SHP77 (cell line): ENCODE results near the gene ZC3H7A.
"Not testable (repeated sequence)": the region's sequence is repeated elsewhere in the genome, so short reads cannot be mapped to it uniquely, and the experiment has no call there.

Experiments used
- DNase-seq, 2 experiments: peaks; one replicate each; lab custom pipeline; 2025; lab: John Stamatoyannopoulos, UW

Gene ZC3H7A

DNA sequence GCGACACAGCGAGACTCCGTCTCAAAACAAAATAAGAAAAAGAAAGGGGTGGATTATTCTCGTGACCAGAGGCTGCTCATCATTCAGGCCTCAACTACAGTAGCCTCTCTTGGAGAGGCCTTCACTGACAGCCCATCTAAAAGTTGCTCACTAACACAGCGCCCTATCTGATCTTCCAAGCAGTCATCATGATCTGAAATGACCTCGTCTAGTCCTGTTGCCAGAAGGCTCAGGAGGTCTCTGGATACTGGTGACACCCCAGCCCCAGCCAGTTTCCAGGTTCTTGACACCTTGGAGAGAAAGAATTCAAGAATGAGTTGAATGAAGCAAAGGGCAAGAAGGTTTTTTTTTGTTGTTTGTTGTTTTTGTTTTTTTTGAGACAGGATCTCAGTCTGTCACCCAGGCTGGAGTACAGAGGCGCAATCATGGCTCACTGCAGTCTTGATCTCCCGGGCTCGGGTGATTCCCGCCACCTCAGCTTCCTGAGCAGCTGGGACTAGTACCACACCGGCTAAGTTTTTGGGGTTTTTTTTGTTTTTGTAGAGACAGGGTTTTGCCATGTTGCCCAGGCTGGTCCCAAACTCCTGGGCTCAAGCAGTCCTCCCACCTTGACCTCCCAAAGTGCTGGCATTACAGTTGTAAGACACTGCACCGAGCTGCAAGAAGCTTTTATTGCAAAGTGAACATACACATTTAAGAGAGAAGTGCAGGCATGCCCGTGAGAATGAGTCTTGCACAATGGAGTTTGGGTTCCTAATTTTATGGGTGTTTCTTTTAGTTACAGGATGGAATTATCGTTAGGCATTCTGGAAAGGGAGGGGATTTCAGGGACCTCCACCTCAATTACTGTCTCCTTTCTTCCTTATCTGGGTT, 2.7 kb upstream of the ZC3H7A start:
- DNase-seq: no peak

DNA sequence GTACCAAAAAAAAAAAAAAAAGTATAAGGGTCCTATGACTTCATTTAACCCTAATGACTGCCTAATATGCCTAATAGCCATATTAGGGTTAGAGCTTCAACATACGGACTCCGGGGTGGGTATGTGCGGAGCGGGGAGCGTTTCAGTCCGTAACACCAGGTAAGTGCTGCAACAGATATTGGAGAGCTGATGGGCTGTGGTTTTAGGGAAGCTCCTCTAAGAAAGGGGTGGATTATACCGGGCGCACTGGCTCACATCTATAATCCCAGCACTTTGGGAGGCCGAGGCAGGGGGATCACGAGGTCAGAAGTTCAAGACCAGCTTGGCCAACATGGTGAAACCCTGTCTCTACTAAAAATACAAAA, 1.9 kb upstream of the ZC3H7A start:
- no peak for DNase-seq

DNA sequence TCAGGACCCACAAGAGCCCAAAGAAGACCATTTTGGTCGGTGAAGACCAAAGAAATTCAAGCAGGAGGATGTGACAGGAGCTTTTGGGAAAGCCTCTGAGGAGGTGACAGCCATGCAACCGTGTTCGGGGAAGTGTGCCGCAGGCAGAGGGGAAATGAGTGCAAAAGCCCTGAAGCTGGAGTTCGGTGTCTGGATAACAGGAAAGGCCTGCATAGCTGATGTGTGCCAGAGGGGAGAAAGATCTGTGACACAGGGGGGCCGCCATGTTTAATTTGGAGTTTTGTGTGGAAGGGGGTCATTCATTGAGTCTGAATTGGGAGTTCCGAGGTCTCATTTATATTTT, 870 bp upstream of the ZC3H7A start:
- DNase-seq: no peak

DNA sequence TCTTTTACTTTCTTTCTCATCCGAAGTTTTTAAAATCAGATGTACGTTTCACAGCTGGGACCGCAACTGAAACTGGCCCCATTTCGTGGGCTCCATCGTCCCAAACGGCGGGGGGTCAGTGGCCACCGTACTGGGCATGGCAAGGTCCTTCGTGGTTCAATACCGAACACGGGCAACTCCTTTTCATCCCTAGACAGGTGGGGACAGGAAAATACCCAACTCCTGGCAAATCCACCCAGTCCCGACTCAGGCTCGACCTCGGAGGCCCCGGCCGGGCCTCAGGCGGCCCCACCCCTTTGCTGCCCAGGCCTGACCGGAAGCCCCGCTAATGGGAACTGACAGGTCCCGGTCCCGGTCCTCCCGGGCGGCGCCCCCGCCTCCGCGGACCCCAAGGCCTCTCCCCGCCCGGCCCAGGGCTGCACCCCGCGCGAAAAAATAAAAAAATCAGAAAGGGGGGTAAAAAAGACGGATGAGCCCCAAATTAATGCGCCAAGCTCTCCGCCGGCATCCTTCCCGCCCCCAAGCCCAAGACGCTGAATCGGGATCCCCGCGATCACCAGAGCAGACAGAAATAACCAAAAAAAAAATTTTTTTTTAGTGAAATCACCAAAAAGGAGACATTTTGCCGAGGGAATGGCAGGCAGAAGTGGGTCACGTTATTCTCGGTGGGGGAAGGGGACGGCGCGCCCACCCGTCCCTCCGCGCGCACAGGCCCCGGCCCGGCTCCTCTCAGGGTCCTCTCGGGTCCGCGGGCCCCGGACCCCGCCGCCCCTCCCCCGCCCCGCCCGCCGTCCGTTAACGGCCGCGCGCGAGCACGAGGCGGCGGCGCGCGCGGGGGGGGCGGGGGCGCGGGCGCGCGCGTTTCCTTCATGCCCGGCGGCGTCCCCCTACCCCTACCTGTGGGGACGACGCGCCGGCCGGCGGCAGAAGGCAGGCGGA, 562 bp downstream of the ZC3H7A start:
- peak in 1 of 2 experiments; percentile 14 for DNase-seq

DNA sequence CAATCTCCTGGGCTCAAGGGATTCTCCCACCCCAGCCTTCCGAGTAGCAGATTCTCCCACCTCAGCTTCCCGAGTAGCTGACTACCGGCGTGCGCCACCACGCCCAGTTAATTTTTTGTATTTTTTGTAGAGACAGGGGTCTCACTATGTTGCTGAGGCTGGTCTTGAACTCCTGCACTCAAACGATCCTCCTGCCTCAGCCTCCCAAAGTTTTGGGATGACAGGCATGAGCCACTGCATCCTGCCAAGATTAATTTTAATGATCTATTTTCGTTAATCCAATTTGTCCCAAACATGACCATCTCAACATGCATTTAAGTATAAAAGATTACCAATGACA, 1.2 kb downstream of the ZC3H7A start:
- DNase-seq: no peak

DNA sequence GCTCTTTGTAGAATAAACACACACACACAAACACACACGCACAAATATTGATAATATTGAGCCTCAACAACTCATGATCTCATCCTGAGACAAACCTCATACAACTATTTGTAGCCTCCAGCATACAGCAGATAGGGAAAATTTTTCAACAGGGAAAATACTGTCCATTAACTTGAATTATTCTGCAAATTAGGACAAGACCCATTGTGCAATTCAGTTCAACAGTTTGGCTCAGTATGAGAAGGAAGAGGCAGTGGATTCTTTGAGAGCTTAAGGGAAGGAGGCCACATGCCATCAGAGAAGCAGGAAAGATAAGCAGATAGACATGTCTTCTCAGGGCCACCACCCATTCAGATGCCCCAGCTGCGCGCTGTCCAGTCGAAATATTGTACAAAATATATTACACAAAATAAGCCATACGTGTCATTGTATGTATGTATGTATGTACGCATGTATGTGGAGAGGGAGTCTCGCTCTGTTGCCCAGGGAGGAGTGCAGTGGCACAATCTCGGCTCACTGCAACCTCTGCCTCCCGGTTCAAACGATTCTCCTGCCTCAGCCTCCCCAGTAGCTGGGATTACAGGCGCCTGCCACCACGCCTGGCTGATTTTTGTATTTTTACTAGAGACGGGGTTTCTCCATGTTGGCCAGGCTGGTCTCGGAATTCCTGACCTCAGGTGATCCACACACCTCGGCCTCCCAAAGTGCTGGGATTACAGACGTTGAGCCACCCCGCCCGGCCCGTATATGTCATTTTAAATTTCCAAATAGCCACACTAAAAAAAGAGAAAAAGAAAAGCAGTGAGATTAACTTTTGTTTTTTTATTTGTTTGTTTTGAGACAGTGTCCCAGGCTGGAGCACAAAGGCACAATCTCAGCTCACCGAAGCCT, 1.8 kb downstream of the ZC3H7A start:
- no peak for DNase-seq

DNA sequence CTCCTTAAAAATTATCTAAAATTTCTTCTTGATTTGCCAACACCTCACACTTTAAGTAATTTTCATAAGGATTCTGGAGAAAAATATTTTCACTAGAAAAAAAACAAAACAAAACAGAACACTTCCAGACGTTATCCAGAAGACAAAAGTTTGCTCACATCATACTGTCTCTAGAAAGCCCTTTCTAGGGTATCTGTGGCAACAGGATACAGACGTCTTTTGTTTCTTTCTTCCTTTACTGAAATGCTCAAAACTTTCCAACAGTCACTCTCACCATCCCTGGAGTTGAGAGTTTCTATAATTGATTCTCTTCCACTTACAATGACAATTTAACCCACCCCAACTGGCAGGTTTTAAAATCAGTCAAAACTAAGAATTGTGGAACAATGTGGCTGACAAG, 2.6 kb downstream of the ZC3H7A start:
- no peak for DNase-seq

DNA sequence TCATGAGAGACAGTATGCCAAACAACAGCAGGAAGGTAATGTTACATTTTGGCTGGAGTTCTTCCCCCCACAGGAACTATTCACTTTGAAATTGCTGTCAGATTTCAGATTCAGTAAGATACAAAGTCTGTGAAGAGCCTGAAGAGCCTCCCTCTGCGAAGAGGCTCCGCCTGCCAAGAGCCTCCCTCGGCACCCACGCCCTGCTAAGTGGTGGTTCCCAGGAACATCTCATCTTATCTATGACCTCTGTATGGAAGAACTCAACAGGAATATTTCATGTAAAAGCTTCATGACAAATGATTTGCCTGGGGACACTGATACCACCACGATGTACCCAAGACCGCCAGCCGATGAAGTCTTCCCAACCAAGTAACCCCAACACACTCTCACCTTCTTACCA, 3.2 kb downstream of the ZC3H7A start:
- DNase-seq: no peak

DNA sequence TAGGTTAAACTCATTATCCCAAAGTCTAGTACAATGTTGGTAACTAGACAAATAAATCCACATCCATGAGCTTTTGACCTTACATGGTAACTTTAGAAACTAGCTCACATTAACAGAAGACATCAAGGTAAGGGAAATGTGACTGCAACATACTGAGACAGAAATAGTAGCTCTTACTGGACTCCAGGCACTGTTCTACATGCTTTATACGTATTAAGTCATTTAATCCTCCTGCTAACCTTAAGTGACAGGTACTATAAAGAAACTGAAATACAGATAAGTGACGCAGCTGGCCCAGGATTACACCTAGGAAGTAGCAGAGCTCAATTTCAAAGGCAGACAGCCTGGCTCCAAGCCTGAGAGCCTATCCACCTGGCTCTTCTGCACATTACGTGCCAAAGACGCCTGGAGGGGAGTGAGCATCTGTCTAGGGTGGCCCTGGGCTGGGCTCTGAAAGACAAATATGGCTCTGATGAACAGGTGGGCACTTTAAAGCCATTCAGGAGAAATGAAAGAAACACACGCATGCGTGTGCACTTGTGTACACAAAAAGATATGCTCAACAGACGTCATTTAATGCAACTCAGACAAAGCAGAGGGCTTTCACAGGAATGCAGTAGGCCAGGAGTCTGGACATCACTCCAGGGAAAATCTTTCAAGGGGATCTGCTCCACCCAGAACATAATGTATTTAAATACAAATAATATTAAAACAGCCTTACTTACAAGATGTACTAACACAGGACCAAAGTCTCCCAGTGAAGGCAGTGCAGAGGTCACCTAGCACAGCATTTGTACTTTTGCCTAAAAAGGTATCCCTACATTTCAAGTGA, 4.4 kb downstream of the ZC3H7A start:
- DNase-seq: peak; percentile 98 to 99

DNA sequence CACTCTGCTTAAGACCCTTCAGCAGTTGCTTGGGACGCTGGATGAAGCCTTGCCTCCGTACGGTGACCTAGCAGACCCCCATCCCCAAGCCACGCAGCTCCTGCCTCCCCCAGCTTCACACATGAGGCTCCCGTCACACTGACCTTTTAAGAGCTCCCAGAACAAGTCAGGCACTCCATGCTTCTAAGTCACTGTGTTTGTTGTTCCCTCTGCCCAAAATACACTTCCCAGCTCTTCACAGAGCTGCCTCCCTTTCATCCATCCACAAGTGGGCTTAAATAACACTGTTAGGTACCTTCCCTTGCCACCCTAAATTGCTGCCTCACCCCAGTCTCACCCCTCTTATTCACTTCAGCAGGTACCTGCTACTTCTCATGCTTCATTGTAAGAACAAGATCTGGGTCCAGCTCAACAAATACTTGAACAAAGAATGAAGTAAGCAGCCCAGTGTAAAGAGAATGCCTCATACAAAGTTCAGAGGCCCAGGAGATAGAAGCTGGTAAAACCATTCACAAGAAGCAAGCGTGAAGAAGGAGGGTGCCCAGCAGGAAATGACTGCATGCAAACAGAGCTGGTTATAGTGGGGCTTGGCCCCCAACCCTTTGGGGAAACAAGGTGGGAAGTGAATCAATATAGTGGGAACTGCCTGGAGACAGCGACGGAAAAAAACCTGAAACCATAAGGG, 5.8 kb downstream of the ZC3H7A start:
- DNase-seq: peak in 1 of 2 experiments; percentile 35

DNA sequence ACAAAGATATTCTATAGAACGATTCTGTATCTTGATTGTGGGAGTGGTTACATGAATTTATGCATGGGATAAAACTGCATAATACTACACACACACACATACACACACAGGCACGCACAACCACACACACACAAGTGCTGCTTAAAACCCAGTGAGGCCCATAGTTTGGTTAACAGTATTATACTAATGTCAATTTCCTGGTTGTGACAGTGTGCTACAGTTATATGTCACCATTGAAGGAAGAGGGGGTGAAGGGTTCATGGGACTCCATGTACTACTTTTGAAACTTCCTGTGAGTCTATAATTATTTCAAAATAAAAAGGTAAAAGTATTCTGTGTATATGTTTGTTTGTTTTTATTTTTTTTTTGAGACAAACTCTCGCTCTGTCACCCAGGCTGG, 8.1 kb downstream of the ZC3H7A start:
- no peak for DNase-seq

DNA sequence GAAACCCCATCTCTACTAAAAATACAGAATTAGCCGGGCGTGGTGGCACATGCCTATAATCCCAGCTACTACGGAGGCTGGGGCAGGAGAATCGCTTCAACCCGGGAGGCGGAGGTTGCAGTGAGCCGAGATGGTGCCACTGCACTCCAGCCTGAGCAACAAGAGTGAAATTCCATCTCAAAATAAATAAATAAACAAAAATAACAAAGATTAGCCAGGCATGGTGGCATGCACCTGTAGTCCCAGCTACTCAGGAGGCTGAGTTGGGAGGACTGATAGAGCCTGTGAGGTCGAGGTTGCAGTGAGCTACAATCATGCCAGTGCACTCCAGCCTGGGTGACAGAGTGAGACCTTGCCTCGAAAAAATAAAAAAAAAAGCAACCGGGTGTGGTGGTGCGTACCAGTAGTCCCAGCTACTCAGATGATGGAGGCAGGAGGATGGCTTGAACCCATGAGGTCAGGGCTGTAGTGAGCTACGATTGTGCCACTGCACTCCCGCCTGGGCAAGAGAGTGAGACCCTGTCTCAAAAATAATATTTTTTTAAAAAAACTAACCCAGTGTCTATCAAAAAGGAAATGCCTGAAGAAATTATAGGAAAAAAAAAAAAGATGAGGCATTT, 12.0 kb downstream of the ZC3H7A start:
- not testable (repeated sequence) for DNase-seq

DNA sequence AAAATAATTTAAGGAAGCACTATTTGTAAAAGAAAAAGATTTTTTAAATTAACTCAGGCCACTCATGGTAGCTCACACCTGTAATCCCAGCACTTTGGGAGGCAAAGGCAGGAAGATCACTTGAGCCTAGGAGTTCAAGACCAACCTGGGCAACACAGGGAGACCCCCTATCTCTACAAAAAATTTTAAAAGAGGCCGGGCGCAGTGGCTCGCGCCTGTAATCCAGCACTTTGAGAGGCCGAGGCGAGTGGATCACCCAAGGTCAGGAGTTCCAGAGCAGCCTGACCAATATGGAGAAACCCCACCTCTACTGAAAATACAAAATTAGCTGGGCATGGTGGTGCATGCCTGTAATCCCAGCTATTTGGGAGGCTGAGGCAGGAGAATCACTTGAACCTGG, 12.7 kb downstream of the ZC3H7A start:
- not testable (repeated sequence) for DNase-seq

DNA sequence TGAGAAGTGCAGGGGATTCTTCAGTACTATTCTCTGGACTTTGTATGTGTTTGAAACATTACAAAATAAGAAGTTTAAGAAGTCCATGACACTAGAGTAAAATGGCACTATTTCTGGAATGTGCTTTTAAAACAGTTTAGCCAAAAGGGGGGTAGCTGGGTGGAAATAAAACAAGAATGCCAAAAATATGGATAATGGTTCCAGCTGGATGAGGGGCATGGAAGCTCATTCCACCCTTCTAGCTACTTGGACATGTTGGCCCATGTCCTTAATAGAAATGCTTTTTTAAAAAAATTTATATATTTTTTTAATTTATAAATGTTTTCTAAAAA, 13.1 kb downstream of the ZC3H7A start:
- no peak for DNase-seq

DNA sequence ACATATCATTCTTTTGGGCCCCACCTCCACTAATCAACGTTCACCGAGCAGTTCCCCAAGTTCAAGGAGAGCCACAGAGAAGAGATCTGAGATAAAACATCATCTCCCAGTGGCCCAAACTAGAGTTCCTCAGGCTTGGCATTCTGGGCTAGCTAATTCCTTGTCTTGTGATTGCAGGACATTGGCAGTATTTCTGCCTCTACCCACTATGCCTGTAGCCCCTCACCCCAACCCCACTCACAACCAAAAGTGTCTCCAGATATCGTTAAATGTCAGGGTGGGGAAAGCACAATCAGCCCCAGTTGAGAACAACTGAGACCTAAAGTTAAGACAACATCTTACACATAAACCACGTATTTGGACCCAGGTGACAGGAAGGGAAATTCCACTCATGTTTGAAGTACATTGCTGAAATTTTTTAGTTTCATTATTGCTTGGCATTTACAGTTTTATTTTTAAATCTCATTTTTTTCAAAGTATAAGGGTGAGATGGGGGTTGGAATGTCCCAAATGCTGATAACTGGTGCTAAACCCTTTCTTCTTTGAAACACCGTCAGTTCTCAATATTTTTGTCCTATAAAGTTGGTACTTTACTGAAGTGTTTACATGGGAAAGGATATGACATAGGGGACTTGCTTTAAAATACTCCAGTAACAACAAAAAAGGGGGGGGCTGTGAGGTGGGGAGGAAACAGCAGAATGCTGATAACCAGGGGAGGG, 13.6 kb downstream of the ZC3H7A start:
- DNase-seq: no peak

DNA sequence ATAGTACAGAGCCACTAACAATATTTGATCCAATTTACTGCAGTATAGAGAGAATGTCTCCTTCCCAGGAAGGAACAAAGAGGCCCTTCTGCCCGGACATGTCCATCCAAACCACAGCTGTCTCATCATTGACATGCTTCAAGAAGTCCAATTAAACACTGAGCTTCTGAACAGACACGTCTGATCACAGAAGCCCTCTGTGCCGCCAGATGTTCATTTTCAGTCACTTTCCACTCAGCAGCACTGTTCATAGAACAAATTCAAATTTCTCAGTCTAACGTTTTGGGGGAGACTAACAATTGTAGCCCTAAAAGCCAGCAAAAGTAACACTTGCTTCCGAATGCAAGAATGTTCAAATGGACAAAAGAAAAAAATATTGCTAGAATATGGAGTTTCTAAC, 15.3 kb downstream of the ZC3H7A start:
- DNase-seq: peak; percentile 41 to 56

DNA sequence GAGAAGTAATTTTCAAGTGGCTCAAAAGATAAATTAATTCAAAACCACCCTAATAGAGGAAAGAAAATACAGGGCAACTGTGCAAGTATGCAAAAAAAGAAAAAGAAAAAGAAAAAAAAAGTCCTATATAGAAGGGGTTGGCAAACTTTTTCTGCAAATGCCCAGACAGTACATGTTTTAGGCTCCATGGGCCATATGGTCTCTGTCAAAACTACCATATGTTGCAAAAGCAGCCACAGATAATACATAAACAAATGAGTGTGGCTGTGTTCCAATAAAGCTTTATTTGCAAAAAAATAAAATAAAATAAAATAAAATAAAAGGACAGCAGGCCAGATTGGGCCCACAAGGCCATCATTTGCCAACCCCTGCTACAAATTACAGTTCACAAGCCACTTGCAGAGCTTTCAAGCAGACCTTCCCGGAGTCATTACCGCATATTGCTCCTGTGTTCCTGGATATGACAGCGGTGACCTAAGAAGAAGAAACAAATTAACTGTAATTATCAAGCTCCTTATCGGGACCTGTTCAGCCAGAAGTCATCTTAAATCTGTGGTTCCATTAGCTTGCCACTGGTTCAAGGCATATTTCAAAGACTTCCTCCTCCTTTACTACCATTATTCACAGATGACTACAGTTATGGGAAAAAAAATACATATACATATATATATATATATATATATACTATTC, 15.9 kb downstream of the ZC3H7A start:
- no peak for DNase-seq

DNA sequence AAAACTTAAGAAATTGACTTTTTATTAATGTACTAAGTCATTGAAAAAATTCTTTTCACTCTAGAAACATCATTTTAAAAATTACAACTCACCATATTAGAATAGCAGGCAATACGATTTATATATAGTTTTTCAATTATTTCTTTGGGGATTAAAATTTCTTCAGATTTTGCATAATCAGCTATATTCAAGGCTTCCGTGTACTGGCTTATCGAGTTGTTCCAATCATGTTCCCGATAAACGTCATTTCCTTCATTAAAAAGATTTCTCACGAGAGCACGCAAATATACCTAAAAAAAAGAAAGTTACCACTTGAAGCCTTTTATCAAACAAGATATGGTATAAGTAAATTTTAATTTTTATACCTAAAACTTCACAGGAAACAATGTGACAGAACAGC, 18.0 kb downstream of the ZC3H7A start:
- no peak for DNase-seq

DNA sequence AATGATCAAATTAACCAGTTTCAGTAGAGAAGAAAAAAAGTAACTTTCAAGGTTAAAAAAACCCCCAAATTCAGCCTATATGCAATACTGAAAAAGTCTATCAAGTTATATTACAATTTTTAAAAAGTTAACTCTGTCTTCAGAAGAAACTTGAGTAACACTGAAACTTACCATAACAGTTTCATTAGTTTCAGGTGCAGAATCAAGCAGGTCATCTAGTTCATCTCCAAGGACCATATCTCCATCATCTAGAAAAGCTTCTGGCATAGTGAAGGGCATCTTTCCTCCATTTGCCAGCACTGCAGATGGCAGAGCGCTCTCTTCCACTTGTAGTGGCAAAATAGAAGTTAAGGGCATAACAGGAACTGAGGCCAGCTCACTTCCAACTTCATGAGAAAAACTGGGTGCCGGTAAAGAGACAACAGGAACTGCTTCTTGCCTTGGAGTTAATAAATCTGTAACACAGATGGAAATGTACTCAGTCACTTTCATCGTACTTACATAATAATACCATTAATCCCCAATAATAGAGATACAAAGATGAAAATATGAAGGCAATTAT, 22.9 kb downstream of the ZC3H7A start:
- no peak for DNase-seq
